Skeletal muscle cell (primary cell): ENCODE results near the gene CFAP74.

ENCODE experiments used
- DNase-seq: peaks from one replicate; pipeline ENCODE4 v3.0.0-alpha.2; 2010; ENCODE audit warnings: low read depth
- H3K4me3 ChIP-seq: 2 replicates; pipeline ENCODE4 v1.5.1; 2011; ENCODE audit warnings: low read depth, mild to moderate bottlenecking, control low read depth, low read length, moderate library complexity

CFAP74 gene

DNA sequence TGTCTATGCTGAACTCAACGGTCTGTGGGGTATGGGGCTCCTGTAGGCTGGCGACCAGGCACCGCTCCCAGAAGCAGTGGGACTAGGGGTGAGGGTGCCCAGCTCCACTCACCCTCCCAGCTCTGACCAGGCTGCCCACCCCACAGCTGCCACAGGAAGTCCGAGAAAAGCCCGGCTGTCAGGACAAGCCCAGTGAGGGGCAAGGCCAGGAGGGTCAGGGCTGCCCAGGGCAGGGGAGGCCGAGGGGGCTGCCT lies 81.0 kb downstream of the CFAP74 start:
- no peak overlapping the region for H3K4me3 ChIP-seq
- no peak for DNase-seq

DNA sequence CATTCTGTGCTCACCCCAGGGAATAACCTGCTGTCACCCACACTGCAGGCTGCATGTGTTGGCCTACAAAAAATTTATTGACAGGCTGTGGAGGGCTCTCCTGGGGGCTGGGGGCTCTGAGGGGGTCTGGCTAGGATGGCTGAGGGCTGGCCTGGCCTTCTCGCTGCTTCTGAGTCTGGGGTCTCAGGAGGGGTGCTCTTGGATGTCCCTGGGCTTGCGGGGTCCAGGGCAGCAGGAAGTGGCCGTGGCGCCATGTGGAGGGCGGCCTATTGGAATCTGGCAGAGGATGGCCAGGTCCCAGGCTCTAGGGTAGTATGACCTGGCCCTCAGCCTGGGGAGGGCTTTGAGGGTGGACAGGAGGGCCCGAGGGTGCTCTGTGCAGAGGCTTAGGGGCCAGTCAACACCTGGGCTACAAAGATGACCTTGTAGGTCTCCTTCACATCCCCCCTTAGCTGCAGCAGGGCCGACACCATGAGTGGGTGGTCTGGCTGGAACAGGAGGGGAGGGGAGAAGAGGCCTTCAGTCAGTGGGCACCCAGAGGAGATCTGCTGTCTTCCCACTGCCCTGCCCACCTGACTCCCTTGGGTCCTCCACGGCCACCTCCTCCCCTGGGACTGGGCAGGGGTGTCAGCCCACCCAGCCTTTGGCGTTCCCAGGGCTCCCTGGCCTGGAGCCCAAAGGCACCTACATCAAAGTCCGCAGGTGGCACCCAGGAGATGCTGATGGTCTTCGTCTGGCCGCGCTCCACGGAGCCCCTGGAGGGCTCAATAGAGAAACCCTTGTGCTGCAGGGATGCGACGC lies 81.5 kb downstream of the CFAP74 start:
- no peak overlapping the region for H3K4me3 ChIP-seq
- DNase-seq, result no peak

DNA sequence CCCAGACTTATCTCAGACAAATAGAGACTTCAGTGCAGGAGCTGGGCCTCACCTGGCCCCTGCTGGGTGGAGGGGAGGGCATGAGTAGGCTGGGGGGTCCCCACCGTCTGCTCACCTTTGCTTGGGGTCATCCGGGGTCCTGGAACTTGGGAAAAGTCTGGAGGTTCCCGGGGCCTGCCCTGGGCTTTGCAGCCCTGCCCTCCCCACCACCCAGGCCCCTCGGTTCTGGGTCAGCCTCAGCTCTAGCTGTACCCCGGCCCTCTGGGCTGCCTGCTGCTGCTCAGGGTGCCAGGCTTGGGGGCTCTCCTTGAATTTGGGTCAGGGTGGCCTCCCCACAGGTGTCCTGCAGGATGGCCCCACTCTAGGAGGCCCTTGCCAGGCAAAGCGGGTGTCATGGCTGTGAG lies 82.1 kb downstream of the CFAP74 start:
- no peak overlapping the region for H3K4me3 ChIP-seq
- DNase-seq, result no peak

DNA sequence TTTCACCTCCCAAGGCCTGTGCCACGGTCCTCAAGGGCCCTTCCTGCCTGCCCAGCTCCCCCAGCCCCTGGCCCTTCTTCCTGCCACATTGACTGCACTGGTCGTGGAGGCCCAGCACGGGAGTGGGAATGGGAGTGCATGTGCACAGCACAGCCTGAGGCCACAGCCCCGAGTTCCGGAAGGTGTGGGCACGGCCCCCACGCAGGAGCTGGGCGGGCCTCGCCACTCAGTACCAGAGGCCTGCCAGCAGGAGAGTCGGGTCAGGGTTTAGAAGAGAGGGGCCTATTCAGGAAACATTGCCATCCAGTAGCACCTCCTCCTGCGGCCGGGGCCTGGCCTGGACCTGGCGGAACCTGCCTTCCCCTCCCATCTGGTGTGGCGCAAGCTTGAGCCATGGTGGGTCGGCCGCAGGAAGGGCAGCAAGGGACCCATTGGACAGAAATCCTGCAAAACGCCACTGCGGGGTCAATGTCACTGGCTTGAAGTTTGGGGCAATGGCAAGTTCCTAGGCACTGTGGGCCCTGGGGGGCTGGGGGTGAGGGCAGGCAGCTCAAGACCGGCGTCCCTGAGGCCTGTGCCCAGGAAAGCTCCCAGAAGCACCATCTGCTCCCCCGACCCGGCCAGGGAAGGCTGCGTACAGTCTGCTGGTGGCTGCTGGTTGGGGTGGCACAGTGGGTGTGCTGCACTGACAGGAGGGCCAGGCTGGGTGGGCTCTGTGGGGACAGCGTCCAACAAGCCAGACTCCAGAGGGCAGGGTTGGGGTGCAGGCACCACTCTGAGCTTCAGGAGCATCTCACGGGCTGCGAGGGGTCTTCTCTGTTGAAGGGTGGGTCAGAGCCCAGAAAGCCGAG lies 82.8 kb downstream of the CFAP74 start:
- no peak for DNase-seq
- H3K4me3 ChIP-seq, result no peak overlapping the region

DNA sequence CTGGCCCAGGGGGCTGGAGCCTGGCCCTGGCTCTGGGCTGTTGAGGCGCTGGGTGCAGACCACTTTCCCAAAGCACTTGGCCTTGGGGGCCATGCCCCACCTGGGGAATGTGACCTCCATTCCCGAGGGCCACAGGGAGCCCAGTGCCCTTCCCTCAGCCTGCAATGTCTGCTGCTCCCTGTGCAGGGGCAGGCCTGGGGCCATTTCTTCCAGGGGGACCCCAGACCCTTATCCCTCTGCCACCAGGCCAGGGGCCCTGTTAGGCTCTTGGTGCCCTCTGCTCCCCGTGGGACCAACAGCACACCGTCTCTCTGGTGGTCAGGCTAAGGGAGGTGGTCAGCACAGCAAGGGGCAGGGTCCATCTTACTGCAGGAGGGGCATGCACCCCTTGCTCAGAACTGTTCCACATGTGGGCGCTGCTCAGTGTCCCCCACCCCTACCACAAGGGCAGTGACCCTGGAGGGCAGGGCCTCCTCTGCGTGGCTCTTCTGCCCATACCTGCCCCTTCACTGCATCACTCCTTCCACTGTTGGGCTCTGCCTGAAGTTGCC lies 83.5 kb downstream of the CFAP74 start:
- H3K4me3 ChIP-seq, result peak overlapping the region; percentile 57
- no peak for DNase-seq

DNA sequence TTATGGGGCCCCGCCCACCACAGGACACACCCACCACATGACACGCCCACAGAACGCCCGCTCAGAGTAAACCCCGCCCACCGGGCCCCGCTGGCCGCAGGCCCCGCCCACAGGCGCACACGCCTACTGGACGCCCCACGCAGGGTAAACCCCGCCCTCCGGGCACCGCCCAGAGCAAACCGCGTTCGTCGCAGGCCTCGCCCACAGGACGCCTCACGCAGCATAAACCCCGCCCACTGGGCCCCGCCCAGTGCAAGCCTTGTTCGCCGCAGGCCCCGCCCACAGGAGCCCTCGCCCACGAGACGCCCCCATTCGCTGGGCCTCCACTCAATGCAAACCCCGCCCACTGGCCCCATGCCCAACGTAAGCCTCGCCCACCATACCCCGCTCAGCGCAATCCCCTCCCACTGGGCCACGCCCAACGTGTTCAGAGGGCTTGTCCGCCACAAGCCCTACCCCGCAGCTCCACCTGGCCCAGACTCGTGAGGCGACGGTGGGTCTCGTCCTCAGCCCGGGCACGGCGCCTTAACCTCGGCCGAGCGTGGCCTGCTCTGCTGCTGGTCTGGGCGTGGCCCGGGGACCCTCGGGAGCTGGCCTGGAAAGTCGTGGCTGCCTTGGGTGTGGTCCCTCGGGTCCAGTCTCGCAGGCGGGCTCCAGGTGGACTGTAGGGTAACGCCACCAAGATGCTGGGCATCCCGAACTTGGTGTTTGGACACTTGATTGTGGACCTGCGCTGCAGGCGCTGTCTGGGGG lies 84.1 kb downstream of the CFAP74 start:
- DNase-seq, result peak; percentile 79
- H3K4me3 ChIP-seq, result peak overlapping the region; percentile 57

DNA sequence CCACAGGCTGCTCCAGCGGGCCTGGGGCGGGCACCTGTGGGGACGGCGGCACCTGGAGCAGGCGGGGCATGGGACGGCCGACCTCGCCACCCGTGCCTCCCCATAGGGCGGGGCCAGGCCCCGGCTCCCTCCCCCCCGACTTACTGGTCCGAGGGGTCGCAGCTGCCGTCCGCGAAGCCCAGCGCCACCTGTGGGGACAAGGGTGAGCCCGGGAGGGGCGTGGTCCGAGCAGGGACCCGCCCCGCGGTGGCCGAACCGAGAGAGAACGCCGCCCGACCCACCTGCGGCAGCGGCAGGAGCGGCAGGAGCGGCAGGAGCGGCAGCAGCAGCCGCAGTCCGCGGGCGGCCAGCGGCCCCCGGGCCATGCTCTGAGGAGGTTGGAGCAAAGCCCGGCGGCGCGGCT lies 84.7 kb downstream of the CFAP74 start, which contains the start of gene TMEM52:
Gene TMEM52 (minus strand): TSS at position 379 of the 403 bp plus-strand sequence. CDS start 14 bp downstream, at position 365.
- DNase-seq, result no peak
- peak within 1 kb of the TSS; percentile 57 for H3K4me3 ChIP-seq

DNA sequence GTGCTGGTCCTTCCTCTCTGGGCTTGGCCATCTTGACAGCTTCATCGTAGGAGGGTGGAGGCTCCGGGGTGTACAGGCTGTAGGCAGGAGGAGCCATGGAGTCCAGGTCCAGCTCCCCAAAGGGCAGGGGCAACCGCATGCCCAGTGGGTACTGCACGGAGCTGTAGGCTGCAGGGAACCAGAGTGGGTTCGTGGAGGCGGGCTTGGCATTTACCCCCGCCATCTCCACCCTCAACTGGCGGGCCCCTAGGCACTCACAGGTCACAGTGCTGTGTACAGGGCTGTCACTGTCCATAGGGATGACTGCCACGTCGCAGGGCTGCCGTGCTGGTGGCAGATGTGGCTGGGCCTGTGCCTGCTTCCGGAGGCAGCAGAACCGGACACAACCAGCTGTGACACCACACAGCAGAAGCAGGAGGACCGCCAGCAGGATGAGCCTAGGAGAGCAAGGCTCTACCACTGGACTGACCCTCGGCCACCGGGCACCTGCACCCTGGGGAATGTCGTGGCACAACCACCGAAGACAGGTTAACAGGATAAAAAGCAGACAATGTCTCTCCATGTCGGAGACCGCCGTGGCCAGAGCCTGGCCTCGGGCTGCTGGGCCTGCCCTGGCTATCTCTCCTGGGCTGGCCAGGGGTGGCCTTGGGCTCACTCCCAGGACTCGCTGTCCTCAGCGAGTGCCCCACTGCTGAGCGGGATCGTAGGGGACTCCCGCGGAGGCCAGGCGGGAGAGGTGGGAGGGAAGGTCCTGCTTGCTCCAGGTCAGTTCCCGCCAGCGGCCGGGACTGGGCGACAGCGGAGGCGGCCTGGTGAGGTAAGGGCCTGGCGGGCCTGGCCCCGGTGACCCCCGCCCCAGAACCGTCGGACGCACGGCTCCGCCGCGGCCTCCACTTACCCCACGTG lies 85.3 kb downstream of the CFAP74 start:
- no peak for DNase-seq
- peak overlapping the region; percentile 57 for H3K4me3 ChIP-seq

DNA sequence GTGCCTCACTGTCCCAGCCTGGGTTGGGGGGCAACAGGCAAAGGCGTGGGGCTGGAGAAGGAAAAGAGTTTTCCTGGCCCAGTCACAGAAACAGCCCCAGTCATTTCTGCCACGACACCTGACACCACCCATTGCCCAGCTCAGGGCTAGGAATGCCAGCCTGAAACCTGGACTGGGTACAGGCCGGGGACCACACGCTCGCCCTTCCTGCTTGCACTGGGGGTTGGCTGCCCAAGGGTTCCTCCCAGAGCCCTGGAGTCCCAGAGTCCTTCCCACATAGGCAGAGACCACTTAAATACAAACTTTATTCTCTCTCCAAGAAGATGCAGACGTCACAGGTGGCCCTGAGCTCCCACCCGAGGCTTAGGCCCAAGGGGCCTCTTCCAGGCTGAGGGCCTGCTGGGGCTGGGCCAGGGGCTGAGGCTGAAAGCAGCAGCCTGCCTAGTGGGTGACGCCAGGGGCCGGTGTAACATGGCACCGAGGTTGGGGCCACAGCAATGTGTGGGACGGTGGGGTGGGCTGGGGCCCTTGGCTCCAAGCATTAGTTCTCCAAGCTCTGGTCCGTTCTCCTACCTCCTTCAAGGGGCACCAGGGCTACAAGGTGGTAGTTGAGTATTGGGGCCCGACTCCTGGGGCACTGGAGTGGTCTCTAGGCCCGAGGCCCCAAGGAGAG lies 86.1 kb downstream of the CFAP74 start:
- H3K4me3 ChIP-seq, result no peak overlapping the region

DNA sequence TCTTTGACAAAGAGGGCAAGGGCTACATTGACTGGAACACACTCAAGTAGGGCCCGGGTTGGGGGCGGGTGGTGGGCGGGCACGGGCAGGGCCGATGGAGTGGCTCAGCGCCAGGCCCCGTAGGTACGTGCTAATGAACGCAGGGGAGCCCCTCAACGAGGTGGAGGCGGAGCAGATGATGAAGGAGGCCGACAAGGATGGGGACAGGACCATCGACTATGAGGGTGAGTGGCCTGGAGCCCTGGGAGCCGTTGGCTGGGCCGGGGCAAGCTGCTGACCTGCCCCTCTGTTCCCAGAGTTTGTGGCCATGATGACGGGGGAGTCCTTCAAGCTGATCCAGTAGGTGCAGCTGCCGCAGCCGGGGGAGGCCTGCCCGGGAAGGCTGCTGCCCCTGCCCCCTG lies 86.7 kb downstream of the CFAP74 start:
- no peak for DNase-seq
- H3K4me3 ChIP-seq, result no peak overlapping the region

More for the DNA sequence above, 86.1 kb downstream of the CFAP74 start:
- no peak for DNase-seq

DNA sequence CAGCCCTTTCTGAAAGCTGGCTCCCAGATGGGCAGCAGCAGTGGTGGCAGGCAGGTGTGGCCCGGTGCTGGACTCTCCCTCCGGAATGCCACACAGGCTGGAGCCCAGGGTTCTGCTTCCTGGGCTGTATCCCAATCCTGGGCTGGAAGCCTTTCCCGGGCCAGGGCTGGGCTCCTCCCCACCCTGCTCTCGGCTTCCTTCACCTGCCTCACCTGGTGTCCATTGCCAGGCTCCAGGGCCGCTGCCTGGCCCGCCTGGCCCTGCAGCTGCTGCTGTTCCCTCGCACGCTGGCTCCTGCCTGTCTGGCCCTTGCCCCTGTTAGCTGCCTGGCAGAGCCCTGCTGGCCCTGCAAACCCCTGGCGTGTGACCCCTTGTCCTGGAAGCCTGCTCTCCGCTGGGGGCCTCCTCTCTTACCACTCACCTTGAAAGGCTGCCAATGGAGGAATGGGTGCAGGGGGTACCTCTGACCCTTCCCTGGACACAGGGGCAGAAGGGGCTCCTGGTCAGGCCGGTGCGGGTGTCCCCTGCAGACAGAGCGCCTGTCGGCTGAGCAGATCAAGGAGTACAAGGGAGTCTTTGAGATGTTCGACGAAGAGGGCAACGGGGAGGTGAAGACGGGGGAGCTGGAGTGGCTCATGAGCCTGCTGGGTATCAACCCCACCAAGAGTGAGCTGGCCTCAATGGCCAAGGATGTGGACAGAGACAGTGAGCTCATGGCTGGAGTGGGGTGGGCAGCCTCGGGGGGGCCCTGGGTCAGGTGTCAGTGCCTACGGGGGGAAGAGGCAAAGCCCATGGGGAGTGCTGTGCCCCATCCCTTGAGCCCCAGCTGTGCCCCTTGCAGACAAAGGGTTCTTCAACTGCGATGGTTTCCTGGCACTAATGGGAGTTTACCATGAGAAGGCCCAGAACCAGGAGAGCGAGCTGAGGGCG lies 87.4 kb downstream of the CFAP74 start:
- no peak overlapping the region for H3K4me3 ChIP-seq
- no peak for DNase-seq

DNA sequence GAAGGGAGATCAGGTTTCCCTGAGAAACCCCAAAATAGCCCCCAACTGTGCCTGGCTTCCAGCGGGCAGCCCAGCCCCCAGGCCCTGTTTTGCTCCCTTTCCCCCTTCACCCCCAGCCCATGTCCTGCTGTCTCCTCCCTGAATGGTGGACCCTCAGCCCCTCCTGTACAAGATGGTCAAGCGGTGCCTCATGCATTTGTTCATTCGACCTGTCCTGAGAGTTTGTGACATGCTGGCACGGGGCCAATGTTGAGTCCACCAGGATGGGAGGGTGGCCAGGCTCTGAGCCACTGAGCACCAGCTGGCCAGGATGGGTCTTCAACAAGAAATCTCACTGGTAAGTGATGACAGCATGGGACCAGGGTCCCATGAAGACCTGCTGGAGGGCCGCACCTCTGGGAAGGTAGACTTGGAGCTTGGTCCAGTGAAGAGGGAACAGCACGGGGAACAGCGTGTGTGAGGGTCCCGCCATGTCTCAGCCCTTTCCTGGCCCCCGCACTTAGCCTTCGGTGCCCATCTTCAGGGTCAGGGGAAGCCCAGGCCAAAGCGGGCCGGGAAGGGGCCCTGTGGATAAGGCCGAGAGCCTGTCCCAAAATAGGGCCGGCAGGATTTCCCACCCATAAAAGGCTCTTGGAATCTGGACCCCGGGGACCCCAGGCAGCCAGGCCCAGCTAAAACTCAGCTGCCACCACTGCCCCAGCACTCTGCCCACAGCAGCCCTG lies 88.5 kb downstream of the CFAP74 start, which contains the start of gene CALML6:
Gene CALML6 (plus strand): TSS at position 290 of the 722 bp plus-strand sequence. CDS start 21 bp downstream, at position 311.
- DNase-seq, result no peak
- H3K4me3 ChIP-seq, result no peak within 1 kb of the TSS

DNA sequence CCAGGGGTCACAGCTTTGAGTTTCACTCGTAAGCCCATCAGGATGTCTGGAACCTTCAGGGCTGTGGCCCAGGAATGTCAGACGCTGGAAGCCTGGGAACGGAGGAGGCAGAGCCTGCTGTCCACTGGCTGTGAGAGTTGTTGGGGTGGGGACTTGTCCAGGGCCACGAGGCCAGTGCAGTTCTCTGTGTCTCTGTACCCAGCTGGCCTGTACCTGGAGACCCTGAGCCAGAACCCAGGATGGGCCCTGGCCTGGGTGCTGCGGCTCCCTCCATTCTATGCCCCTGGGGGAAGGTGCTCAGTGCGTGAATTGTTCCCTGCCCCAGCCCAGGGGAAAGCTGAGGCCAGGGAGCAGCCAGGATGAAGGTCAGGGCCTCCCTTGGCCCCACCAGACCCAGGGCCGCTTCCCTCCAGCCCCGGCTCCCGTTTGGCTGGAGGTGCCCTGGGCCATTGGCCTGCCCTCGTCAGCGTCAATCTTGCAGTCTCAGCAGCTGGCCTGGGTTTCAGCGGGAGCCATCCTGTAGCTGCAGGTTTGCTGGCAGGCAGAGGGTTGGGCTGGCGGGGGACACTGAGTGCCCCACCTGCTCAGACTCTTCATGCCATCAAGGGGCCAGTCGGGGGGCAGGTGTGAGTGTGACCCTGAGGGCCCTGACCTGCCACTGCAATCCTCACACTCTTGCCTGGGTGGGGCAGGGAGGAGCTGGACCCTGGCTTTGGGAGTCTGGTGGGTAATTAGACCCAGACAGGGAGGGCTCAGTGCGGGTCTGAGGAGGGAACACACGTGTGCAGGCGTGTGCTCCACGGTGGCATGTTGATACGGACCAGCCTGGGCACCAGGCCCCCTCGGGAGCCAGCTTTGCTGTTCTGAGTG lies 89.2 kb downstream of the CFAP74 start:
- no peak for DNase-seq
- no peak overlapping the region for H3K4me3 ChIP-seq

DNA sequence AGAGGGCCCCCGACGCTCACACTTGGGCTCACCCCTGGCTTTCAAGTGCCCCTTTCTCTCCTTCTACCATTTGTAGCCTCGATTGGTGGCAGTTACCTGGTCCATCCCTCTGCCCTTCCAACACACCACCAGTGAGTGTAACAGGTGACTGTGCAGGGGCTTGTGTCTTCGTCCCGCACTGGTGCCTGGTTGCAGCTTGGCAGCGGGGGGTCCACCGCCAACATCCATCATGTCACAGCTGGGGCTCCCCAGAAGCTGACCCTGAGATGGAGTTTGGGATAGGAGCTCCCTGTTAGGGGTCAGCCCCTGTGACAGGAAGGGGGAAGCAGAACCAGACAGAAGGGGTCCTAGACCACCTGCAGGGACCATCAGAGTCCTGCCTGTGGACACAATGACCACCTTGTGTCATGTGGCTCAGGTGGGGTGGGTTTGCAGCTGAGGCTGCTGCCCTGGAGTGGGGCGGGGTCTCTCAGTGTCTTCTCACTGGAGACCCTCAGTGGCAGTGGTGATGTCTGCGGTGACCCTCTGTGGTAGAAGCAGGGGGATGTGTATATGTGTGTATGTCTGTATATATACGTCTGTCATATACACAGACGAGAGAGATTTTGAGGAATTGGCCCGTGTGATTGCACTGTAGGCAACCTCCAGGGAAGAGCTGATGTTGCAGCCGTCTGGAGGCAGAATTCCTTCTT lies 92.1 kb downstream of the CFAP74 start:
- H3K4me3 ChIP-seq, result no peak overlapping the region

DNA sequence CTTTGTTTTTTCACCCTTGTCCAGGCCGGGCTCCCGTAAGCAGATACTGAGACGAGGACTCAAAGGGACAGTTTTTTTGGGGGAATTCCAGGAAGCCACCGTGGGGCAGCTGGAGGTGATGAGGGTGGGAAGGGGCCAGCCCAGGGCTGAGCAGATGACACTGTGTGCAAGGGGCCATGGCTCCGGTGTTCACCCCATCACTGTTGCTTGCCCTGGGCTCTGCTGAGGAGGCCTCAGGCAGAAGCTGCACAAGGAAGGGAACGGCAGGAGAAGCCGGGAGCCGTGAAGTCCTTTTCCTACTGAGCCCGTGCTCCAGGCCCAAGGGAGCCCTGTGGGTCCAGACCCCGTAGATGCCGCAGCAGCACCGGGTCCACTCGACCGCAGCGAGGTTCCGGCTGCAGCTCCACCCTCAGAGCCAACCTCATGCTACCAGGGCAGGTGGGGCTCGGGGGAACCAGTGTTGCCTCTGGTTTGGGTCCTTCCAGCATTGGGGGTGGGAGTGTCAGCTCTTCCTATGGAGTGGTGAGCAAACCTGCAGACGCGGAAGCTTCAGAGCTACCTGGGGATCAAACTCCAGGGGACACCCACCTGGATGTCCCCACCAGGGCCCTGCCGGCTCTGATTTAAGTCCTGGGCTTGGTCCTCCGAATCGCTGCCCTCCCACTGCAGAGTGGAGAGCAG lies 92.8 kb downstream of the CFAP74 start:
- H3K4me3 ChIP-seq, result no peak overlapping the region
- DNase-seq, result no peak

More for the DNA sequence above, 92.1 kb downstream of the CFAP74 start:
- DNase-seq, result no peak
